PC-9 (cell line): ENCODE results near the gene BSPRY. TPM values are rescaled to one million over a fixed set of nuclear protein-coding genes. Genes with fewer than 3 reads are reported as not detected.
A peak's percentile ranks its signal among the peaks of the same experiment; 100 is the strongest.
"Not testable (repeated sequence)": the region's sequence is repeated elsewhere in the genome, so short reads cannot be mapped to it uniquely, and the experiment has no call there.

Experiments
- BruUV-seq: library from RNA; stranded (reverse); fragments of 400-500 nt; replicated peaks from 2 replicates; lab custom pipeline; 2021; lab: Mats Ljungman, UMichigan
- CTCF ChIA-PET: fragments of 300-600 bp; sonication (Branson Sonifier 250); formaldehyde crosslinking; loops from one replicate; lab custom pipeline; 2022; ENCODE audit warnings: antibody characterized with exemption; lab: Charles Lee
- POLR2A ChIA-PET: fragments of 300-600 bp; sonication (Branson Sonifier 250); formaldehyde crosslinking; loops from one replicate; lab custom pipeline; 2022; ENCODE audit warnings: antibody characterized with exemption; ENCODE audit not compliant: unreplicated experiment; lab: Charles Lee
- DNase-seq, 2 experiments: peaks; one replicate each; pipeline versions ENCODE4 v3.0.0 to v3.0.0-alpha.2; 2015 to 2022; ENCODE audit warnings: mixed read lengths in 1 of 2
- H2AFZ ChIP-seq: fragments of 200-600 bp; sonication (generic); 2 replicates; pipeline ENCODE4 v1.8.1; 2017; ENCODE audit warnings: antibody characterized with exemption
- H3F3A ChIP-seq: fragments of 200-600 bp; sonication (generic); 2 replicates; pipeline ENCODE4 v1.8.1; 2017; ENCODE audit warnings: antibody characterized with exemption, mild to moderate bottlenecking, low read depth; ENCODE audit not compliant: insufficient read depth
- H3K27ac ChIP-seq: fragments of 200-600 bp; sonication (generic); 2 replicates; pipeline ENCODE4 v1.6.1; 2016; ENCODE audit warnings: mixed run types
- H3K27me3 ChIP-seq: fragments of 200-600 bp; sonication (generic); 2 replicates; pipeline ENCODE4 v1.6.1; 2016; ENCODE audit warnings: low read depth, mixed run types; ENCODE audit not compliant: insufficient read depth
- H3K36me3 ChIP-seq: fragments of 200-600 bp; sonication (generic); 2 replicates; pipeline ENCODE4 v1.6.1; 2016; ENCODE audit warnings: low read depth, mixed run types
- H3K4me1 ChIP-seq: fragments of 200-600 bp; sonication (generic); replicated peaks from 2 replicates; pipeline ENCODE4 v1.6.1; 2016; ENCODE audit warnings: mixed run types; ENCODE audit not compliant: insufficient read depth
- H3K4me2 ChIP-seq: fragments of 200-600 bp; sonication (generic); 2 replicates; pipeline ENCODE4 v1.6.1; 2017; ENCODE audit warnings: mixed run types
- H3K4me3 ChIP-seq: fragments of 200-600 bp; sonication (generic); 2 replicates; pipeline ENCODE4 v1.6.1; 2016; ENCODE audit warnings: mixed run types
- H3K79me2 ChIP-seq: fragments of 200-600 bp; sonication (generic); 2 replicates; pipeline ENCODE4 v1.6.1; 2017; ENCODE audit warnings: low read depth, mixed run types
- H3K9me2 ChIP-seq: fragments of 200-600 bp; sonication (generic); 2 replicates; pipeline ENCODE4 v1.8.1; 2017; ENCODE audit warnings: mild to moderate bottlenecking; ENCODE audit not compliant: insufficient read depth
- H3K9me3 ChIP-seq: fragments of 200-600 bp; sonication (generic); 2 replicates; pipeline ENCODE4 v1.8.1; 2016; ENCODE audit warnings: low read depth; ENCODE audit not compliant: insufficient read depth
- H4K20me1 ChIP-seq: fragments of 200-600 bp; sonication (generic); 2 replicates; pipeline ENCODE4 v1.8.1; 2017; ENCODE audit not compliant: insufficient read depth
- EZH2 ChIP-seq: fragments of 200-600 bp; sonication (generic); IDR thresholded peaks from 2 replicates; pipeline ENCODE4 v1.8.0; 2017; ENCODE audit warnings: antibody characterized with exemption, low read depth
- intact Hi-C: fragments of 100-400 bp; cut with micrococcal nuclease; formaldehyde crosslinking; loops from one replicate; pipeline ENCODE4 v1.10.0; 2022; ENCODE audit not compliant: unreplicated experiment
- total RNA-seq: library from RNA; stranded (reverse); gene quantifications from 2 replicates; pipeline ENCODE4 v1.2.3, GENCODE V29; 2021
- TF ChIP-seq, protein P1 (sequence below): fragments of 200-600 bp; sonication (generic); conservative IDR thresholded peaks from 2 replicates; pipeline ENCODE4 v1.6.1; 2017; ENCODE audit warnings: mixed run types, antibody characterized with exemption, mild to moderate bottlenecking, moderate library complexity

BSPRY gene
- total RNA-seq, 1 experiment from 2014 or later = 29.3 TPM

DNA sequence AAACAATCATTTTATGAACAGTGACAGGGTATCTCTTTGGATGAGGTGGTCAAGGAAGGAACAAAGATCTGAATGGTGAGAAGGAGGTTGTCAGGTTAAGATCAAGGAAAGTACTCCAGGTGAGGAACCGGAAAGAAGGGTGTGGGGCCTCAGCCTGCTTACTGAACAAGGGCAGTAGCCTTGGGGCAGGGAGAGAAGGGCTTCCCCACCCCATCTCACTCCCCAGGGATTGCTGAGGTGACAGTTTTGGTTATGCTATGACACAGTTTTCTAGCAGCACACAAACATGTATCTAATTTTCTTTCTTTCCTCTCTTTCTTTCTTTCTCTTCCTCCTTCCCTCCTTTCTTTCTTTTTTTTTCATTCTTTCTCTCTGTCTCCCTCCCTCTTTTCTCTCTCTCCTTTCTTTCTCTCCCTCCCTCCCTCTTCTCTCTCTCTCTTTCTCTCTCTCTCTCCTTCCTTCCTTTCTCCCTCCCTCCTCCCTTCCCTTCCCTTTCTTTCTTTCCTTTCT is 31.6 kb downstream of the BSPRY start:
- Histone ChIP-seq H3K27ac (peak overlapping the region; percentile 91), H2AFZ (peak overlapping the region; percentile 30; the same call in 1 of the 2 replicates), H3K4me1 (peaks cover 33% of the 10 kb centered on the region), H3K27me3 (no peaks in the 10 kb centered on the region), H3K9me2 (no peaks in the 10 kb centered on the region), H3K4me2 (peak overlapping the region; percentile 66), H3K36me3 (no peaks in the 10 kb centered on the region), H3F3A (peaks cover 11% of the 10 kb centered on the region; the same call in 1 of the 2 replicates), H3K9me3 (no peaks in the 10 kb centered on the region), H3K79me2 (no peaks in the 10 kb centered on the region; the same call in 1 of the 2 replicates), H3K4me3 (no peak overlapping the region), H4K20me1 (no peaks in the 10 kb centered on the region)
- DNase-seq = peak; percentile 60 to 72
- no TSS peak for BruUV-seq
- intact Hi-C loops = no loop called here
- ChIA-PET POLR2A (no interaction called here), CTCF (no interaction called here)
- TF ChIP-seq EZH2 = no peak
- TF ChIP-seq, protein P1, sequence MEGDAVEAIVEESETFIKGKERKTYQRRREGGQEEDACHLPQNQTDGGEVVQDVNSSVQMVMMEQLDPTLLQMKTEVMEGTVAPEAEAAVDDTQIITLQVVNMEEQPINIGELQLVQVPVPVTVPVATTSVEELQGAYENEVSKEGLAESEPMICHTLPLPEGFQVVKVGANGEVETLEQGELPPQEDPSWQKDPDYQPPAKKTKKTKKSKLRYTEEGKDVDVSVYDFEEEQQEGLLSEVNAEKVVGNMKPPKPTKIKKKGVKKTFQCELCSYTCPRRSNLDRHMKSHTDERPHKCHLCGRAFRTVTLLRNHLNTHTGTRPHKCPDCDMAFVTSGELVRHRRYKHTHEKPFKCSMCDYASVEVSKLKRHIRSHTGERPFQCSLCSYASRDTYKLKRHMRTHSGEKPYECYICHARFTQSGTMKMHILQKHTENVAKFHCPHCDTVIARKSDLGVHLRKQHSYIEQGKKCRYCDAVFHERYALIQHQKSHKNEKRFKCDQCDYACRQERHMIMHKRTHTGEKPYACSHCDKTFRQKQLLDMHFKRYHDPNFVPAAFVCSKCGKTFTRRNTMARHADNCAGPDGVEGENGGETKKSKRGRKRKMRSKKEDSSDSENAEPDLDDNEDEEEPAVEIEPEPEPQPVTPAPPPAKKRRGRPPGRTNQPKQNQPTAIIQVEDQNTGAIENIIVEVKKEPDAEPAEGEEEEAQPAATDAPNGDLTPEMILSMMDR = no peak

DNA sequence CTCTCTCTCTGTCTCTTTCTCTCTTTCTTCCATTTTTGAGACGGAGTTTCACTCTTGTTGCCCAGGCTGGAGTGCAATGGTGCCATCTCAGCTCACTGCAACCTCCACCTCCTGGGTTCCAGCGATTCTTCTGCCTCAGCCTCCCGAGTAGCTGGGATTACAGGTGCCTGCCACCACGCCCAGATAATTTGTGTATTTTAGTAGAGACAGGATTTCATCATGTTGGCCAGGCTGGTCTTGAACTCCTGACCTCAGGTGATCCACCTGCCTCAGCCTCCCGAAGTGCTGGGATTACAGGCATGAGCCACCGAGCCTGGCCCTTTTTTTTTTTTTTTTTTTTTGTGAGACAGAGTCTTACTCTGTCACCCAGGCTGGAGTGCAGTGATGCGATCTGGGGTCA is 32.1 kb downstream of the BSPRY start:
- POLR2A ChIA-PET, H3K79me2 ChIP-seq, DNase-seq, H3K9me3 ChIP-seq, H4K20me1 ChIP-seq, H3K27me3 ChIP-seq, BruUV-seq, H3K9me2 ChIP-seq, intact Hi-C loops, H2AFZ ChIP-seq, H3K4me3 ChIP-seq, H3K36me3 ChIP-seq: not testable (repeated sequence)
- CTCF ChIA-PET = interaction anchor here (0.6 kb wide), 1 partner anchor 20 kb away, joined by 4 read pairs; the partner anchor contains the start of gene ALAD
- Histone ChIP-seq H3K4me1 (peaks cover 33% of the 10 kb centered on the region), H3K4me2 (peak overlapping the region; percentile 66), H3K27ac (peak overlapping the region; percentile 91), H3F3A (peaks cover 11% of the 10 kb centered on the region; the same call in 1 of the 2 replicates)

DNA sequence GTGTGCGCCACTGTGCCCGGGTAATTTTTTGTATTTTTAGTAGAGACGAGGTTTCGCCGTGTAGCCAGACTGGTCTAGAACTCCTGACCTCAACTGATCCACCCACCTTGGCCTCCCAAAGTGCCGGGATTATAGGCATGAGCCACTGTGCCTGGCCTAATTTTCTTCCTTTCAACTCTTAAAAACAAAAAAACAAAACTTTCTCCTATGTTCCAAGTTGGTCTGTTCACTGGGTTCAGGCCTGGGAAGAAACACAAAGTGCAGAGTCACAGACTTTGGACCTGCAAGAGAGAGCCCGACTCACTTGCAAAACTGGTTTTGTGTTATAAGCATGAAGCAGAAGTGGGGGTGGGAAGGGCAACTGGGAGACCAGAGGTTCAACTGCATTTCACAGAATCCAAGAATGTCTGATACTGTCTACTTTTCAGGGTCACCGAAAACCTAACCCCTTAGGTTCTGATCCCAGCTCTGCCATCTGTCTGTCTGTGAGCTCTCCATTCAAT is 32.6 kb downstream of the BSPRY start:
- no TSS peak for BruUV-seq
- TF ChIP-seq, protein P1 = no peak
- no peak for TF ChIP-seq EZH2
- peak; percentile 67 to 74 for DNase-seq
- Histone ChIP-seq H3K27me3 (no peaks in the 10 kb centered on the region), H3K27ac (peak overlapping the region; percentile 91), H3K4me3 (no peak overlapping the region), H4K20me1 (no peaks in the 10 kb centered on the region), H3F3A (peaks cover 11% of the 10 kb centered on the region; the same call in 1 of the 2 replicates), H3K79me2 (no peaks in the 10 kb centered on the region), H3K4me1 (peaks cover 33% of the 10 kb centered on the region), H3K9me3 (no peaks in the 10 kb centered on the region), H3K4me2 (peak overlapping the region; percentile 66), H3K36me3 (no peaks in the 10 kb centered on the region), H3K9me2 (no peaks in the 10 kb centered on the region), H2AFZ (peak overlapping the region; percentile 25; the same call in 1 of the 2 replicates)
- POLR2A ChIA-PET = no interaction called here
- CTCF ChIA-PET = interaction anchor here (0.6 kb wide), 1 partner anchor 19 kb away, joined by 4 read pairs; the partner anchor contains the start of gene ALAD
- intact Hi-C loops = loop anchor here (1.0 kb wide), 1 partner anchor 19 kb away; the partner anchor contains the start of gene ALAD
